GM18499 (cell line): ENCODE results near the gene BCAP29.

Experiments
- ATAC-seq: cut with Tn5 transposase; IDR thresholded peaks from one replicate; pipeline ENCODE4 v1.9.1; 2021; ENCODE audit warnings: moderate number of reproducible peaks; ENCODE audit not compliant: insufficient read depth, unreplicated experiment

BCAP29 gene

DNA sequence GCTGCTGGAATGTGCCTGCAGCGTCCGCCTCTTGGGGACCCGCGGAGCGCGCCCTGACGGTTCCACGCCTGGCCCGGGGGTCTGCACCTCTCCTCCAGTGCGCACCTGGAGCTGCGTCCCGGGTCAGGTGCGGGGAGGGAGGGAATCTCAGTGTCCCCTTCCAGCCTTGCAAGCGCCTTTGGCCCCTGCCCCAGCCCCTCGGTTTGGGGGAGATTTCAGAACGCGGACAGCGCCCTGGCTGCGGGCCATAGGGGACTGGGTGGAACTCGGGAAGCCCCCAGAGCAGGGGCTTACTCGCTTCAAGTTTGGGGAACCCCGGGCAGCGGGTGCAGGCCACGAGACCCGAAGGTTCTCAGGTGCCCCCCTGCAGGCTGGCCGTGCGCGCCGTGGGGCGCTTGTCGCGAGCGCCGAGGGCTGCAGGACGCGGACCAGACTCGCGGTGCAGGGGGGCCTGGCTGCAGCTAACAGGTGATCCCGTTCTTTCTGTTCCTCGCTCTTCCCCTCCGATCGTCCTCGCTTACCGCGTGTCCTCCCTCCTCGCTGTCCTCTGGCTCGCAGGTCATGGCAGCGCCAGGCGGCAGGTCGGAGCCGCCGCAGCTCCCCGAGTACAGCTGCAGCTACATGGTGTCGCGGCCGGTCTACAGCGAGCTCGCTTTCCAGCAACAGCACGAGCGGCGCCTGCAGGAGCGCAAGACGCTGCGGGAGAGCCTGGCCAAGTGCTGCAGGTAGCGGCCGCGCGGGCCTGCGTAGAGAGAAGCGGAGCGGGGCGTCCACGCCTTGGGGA, 81.2 kb downstream of the BCAP29 start:
- no peak for ATAC-seq

DNA sequence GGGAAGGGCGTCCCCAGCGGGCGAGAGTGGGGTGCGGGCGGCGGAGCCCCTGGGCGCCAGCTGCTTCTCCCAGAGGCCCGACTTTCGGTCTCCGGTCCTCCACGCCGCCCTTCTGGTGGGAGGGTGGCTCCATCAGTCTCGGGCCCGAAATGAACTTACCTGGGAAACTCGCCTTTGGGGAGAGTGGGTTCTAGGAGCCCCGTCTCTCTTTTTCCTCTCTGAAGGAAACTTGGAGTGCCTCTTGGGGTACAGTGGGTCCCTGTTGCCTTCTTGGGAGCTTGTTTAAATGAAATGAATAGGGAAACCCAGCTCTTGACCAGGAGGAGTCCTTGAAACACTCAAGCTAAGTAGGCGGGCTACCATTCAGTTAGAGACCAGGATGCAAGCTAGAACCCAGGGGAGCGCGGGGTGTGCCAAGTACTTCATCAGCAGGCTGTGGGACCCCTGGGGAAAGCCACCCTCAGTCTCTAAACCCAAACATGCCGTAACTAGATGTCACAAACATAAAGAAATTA, 81.9 kb downstream of the BCAP29 start:
- no peak for ATAC-seq

DNA sequence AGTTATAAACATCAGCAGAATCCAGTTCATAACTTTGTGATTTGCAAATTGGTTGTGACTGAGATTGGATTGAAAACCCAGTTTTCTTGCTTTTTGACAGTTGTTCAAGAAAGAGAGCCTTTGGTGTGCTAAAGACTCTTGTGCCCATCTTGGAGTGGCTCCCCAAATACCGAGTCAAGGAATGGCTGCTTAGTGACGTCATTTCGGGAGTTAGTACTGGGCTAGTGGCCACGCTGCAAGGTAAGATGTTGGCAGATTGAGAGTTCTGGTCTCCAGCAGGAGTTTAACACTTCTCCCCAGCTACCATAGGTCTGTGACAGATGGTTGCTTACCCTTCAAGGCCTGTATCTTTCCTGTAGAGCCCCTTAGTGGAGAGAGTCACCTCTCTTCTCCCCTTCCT, 83.2 kb downstream of the BCAP29 start:
- no peak for ATAC-seq

DNA sequence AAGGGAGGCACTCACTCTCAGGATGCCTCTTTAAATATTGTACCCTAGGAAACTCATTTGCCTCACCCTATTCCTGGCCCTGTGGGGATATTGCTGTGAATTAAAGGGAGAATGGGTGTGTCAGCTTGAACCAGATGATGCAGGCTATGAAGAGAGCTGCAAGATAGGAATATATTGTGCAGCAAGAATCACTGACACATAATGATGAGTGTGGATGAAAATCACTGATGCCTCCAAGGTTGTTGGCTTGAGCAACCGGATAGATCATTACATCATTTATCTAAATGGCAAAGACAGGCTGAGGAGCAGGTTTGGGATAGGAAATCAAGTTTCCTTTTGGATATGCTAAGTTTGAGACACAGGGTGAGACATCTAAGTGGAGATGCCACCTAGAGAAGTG, 86.7 kb downstream of the BCAP29 start:
- no peak for ATAC-seq

DNA sequence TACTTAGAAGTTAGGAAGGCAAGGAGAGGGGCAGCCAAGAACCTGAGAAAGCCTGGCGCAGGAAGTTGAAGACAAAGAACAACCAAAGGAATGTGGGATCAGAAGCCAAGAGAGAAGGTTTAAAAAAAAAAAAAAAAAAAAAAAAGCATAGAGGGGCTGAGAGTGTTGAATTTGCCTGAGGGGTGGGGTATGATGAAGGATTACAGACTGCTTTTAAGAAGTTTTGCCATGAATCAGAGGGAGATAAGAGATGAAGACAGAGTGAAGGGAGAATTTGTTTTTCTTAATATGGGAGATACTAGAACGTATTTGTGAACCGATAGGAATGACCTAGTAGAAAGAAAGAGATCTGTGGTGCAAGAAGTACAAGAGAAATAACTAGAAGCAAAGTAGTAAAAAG, 87.3 kb downstream of the BCAP29 start:
- no peak for ATAC-seq

DNA sequence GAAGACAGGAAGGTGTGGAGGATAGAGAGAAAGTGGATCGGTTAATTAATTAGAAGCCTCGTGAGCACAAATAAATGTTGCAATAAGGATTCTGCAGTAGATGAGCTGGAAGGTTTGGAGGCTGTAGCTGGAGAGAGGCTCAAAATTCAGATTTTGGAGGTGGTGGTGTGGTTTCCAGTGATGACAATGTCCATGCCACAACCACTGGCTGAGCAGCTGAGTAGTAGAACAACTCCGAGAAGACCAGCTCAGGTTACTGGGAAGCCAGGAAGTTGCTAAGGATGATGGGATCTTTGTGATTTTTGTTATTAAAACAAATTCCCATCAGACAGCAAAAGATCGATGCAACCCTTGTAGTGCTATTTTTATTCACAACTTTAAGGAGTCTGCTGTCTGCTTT, 88.2 kb downstream of the BCAP29 start:
- no peak for ATAC-seq
